ENCODE data around the gene AMER3.

DNA sequence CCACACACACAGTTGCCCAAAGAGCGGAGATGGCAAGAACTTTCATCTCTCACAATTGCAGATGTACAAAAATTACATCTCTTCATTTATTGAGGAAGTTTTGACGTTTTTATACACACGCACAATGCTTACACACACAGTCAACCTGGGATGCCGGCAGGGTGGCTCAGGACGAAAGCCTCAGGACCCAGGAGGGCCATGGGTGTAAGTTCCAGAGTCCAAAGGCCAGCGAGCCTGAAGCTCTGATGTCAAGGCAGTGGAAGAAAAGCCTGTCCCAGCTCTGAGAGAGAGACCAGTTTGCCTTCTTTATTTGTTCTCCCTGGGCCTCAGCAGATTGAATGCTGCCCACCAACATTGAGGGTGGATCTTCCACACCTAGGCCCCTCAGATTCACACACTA, 10.1 kb downstream of the AMER3 start:
- no peak for TF ChIP-seq POLR2A (IDR thresholded peaks at IDR 0.05; ENCODE audit: low read depth, low read length)
- TF ChIP-seq, protein P1, sequence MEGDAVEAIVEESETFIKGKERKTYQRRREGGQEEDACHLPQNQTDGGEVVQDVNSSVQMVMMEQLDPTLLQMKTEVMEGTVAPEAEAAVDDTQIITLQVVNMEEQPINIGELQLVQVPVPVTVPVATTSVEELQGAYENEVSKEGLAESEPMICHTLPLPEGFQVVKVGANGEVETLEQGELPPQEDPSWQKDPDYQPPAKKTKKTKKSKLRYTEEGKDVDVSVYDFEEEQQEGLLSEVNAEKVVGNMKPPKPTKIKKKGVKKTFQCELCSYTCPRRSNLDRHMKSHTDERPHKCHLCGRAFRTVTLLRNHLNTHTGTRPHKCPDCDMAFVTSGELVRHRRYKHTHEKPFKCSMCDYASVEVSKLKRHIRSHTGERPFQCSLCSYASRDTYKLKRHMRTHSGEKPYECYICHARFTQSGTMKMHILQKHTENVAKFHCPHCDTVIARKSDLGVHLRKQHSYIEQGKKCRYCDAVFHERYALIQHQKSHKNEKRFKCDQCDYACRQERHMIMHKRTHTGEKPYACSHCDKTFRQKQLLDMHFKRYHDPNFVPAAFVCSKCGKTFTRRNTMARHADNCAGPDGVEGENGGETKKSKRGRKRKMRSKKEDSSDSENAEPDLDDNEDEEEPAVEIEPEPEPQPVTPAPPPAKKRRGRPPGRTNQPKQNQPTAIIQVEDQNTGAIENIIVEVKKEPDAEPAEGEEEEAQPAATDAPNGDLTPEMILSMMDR (conservative IDR thresholded peaks at IDR 0.05; ENCODE audit: low read depth, low read length): no peak
